A549 (cell line): Measurements from ENCODE around the gene SULT1A1. TPM values are rescaled to one million over a fixed set of nuclear protein-coding genes. Genes with fewer than 3 reads are reported as not detected.
"Not testable (repeated sequence)": the region's sequence is repeated elsewhere in the genome, so short reads cannot be mapped to it uniquely, and the experiment has no call there.

Experiments used
- ATAC-seq, 2 experiments: fragments of 200-7000 bp in 1 of 2; fragments of >200 bp in 1 of 2; cut with Nextera tagmentation in 1 of 2; cut with Tn5 transposase in 1 of 2; 3 replicates each; pipeline versions ENCODE4 v1.8.0 to v1.9.1; 2018 to 2020; ENCODE audit warnings: mild to moderate bottlenecking in 1 of 2, moderate library complexity in 1 of 2
- CTCF ChIA-PET: fragments of 300-600 bp; sonication (Branson Sonifier 250); formaldehyde crosslinking; extraction: SDS; loops from one replicate; lab custom pipeline; 2021; ENCODE audit warnings: antibody characterized with exemption, inconsistent platforms; lab: Yijun Ruan, JAX
- POLR2A ChIA-PET: fragments of 350-600 bp; formaldehyde crosslinking; extraction: SDS; loops from one replicate; lab custom pipeline; 2021; ENCODE audit warnings: antibody characterized with exemption, inconsistent platforms; lab: Yijun Ruan, JAX
- DNase-seq, 2 experiments: peaks; one replicate each; pipeline versions ENCODE4 v3.0.0 to v3.0.0-alpha.2; 2011 to 2016; ENCODE audit warnings: low read depth in 1 of 2, low spot score in 1 of 2
- FAIRE-seq: peaks from 2 replicates; lab custom pipeline; 2011; peaks lifted over from hg19 to GRCh38; lab: Jason Lieb, UNC
- H3K27ac ChIP-seq, 2 experiments: fragments of >200 bp; sonication (Bioruptor Twin); formaldehyde crosslinking; 3 replicates each; pipeline ENCODE4 v1.5.1; 2016 to 2017
- H3K4me1 ChIP-seq: fragments of >200 bp; sonication (Bioruptor Twin); formaldehyde crosslinking; 3 replicates; pipeline ENCODE4 v1.6.1; 2016
- H3K4me2 ChIP-seq: fragments of >200 bp; sonication (Bioruptor Twin); formaldehyde crosslinking; 3 replicates; pipeline ENCODE4 v1.6.1; 2016
- H3K4me3 ChIP-seq: fragments of >200 bp; sonication (Bioruptor Twin); formaldehyde crosslinking; 3 replicates; pipeline ENCODE4 v1.5.1; 2016
- H3K9me3 ChIP-seq: fragments of >200 bp; sonication (Bioruptor Twin); formaldehyde crosslinking; 3 replicates; pipeline ENCODE4 v1.6.1; 2016
- CBX2 ChIP-seq: fragments of 200-600 bp; sonication (generic); IDR thresholded peaks from 2 replicates; pipeline ENCODE4 v1.6.1; 2016; ENCODE audit warnings: low read depth, mild to moderate bottlenecking, borderline replicate concordance
- CEBPB ChIP-seq, 2 experiments: fragments of >200 bp in 1 of 2; sonication (Bioruptor Twin) in 1 of 2; formaldehyde crosslinking in 1 of 2; IDR thresholded peaks; 2 replicates each; pipeline ENCODE4 v1.6.1; 2012 to 2016
- E2F6 ChIP-seq: IDR thresholded peaks from 2 replicates; pipeline ENCODE4 v1.6.1; 2012; ENCODE audit warnings: low read depth, borderline replicate concordance
- FOSL2 ChIP-seq, 2 experiments: fragments of 450-650 bp in 1 of 2; fragments of >200 bp in 1 of 2; sonication (Bioruptor Twin) in 1 of 2; formaldehyde crosslinking; IDR thresholded peaks; 2 replicates each; pipeline versions ENCODE4 v1.5.0 to v1.6.1; 2016 to 2020; ENCODE audit warnings: mild to moderate bottlenecking in 1 of 2, moderate library complexity in 1 of 2
- FOXS1 ChIP-seq: fragments of 250-450 bp; sonication (Bioruptor Pico); IDR thresholded peaks from 2 replicates; pipeline ENCODE4 v1.5.0; 2020; ENCODE audit warnings: mild to moderate bottlenecking, moderate library complexity
- GATA3 ChIP-seq: IDR thresholded peaks from 2 replicates; pipeline ENCODE4 v1.6.1; 2012; ENCODE audit warnings: borderline replicate concordance
- KDM5A ChIP-seq: fragments of 200-600 bp; sonication (generic); IDR thresholded peaks from 2 replicates; pipeline ENCODE4 v1.6.1; 2016; ENCODE audit warnings: antibody characterized with exemption, mild to moderate bottlenecking
- MAFK ChIP-seq: fragments of 450-650 bp; IDR thresholded peaks from 2 replicates; pipeline ENCODE4 v1.6.1; 2014; ENCODE audit not compliant: partially characterized antibody
- MAZ ChIP-seq: fragments of 150-350 bp; IDR thresholded peaks from 2 replicates; pipeline ENCODE4 v1.6.1; 2014; ENCODE audit warnings: antibody characterized with exemption, low read depth, low read length, borderline replicate concordance
- NR3C1 ChIP-seq: fragments of >200 bp; sonication (Bioruptor Twin); formaldehyde crosslinking; IDR thresholded peaks from 3 replicates; pipeline ENCODE4 v1.6.1; 2017
- PBX3 ChIP-seq: IDR thresholded peaks from 2 replicates; pipeline ENCODE4 v1.6.1; 2012
- PHF8 ChIP-seq: fragments of 200-600 bp; sonication (generic); IDR thresholded peaks from 2 replicates; pipeline ENCODE4 v1.6.1; 2016; ENCODE audit warnings: low read depth, mild to moderate bottlenecking, antibody characterized with exemption, moderate library complexity, borderline replicate concordance
- SMC3 ChIP-seq: fragments of >200 bp; sonication (Bioruptor Twin); formaldehyde crosslinking; IDR thresholded peaks from 3 replicates; pipeline ENCODE4 v1.6.1; 2018; ENCODE audit warnings: inconsistent platforms
- TFCP2L1 ChIP-seq: fragments of 250-450 bp; sonication (Bioruptor Pico); IDR thresholded peaks from 2 replicates; pipeline ENCODE4 v1.5.0; 2021; ENCODE audit warnings: mild to moderate bottlenecking
- ZC3H11A ChIP-seq: fragments of 450-650 bp; IDR thresholded peaks from 2 replicates; pipeline ENCODE4 v1.6.1; 2014; ENCODE audit warnings: antibody characterized with exemption, mild to moderate bottlenecking
- ZFP36 ChIP-seq: fragments of 450-650 bp; IDR thresholded peaks from 2 replicates; pipeline ENCODE4 v1.6.1; 2014; ENCODE audit warnings: borderline replicate concordance; ENCODE audit not compliant: partially characterized antibody
- ZNF302 ChIP-seq: fragments of 250-450 bp; sonication (Bioruptor Pico); IDR thresholded peaks from 2 replicates; pipeline ENCODE4 v1.9.0; 2021; ENCODE audit warnings: inconsistent platforms, mild to moderate bottlenecking, moderate library complexity
- WGBS: methylation state at CpG from one replicate; pipeline ENCODE4 v1.1.6; 2017; ENCODE audit errors: missing lambda C conversion rate; 5-methylcytosine and 5-hydroxymethylcytosine counted together
- polyA minus RNA-seq: library from RNA; depleted of rRNA, polyadenylated mRNA; stranded (reverse); fragments of >200 nt; gene quantifications from 2 replicates; pipeline ENCODE4 v1.2.3, GENCODE V29; 2011; rRNA and poly(A)+ RNA removed
- polyA plus RNA-seq, 4 experiments: library from polyadenylated mRNA; depleted of rRNA in 3 of 4; stranded (reverse); fragments of >200 nt; fragmentation: RNase III in 1 of 4; extraction: RNeasy Plus Mini Kit Qiagen cat#74134 plus additional on column Dnase treatment in 1 of 4; gene quantifications; 2 replicates in 3 of 4; 3 replicates in 1 of 4; pipeline ENCODE4 v1.2.3, GENCODE V29; 2011 to 2017
- TF ChIP-seq, protein P1 (sequence below): fragments of >200 bp; sonication (Bioruptor Twin); formaldehyde crosslinking; IDR thresholded peaks from 2 replicates; pipeline ENCODE4 v1.6.1; 2016

SULT1A1 gene
- polyA plus RNA-seq (2011; rRNA removed): 2.5 and 3.5 TPM in 2 replicates
- 3.0 and 3.7 TPM in 2 replicates for polyA plus RNA-seq (2012; cell fraction: cytosol; rRNA removed)
- polyA plus RNA-seq (2012; cell fraction: nucleus; rRNA removed): 8.3 and 10.5 TPM in 2 replicates
- 4.0 to 5.2 TPM (median 4.8 TPM) in 3 replicates for polyA plus RNA-seq (2017; fragmentation: RNase III; extraction: RNeasy Plus Mini Kit Qiagen cat#74134 plus additional on column Dnase treatment)
- polyA minus RNA-seq: 1.9 and 3.0 TPM in 2 replicates

GRCh38 chr16:28609631-28610594 lies at the start of gene SULT1A1:
Gene SULT1A1 (minus strand): TSS chr16:28610044. CDS start chr16:28608855, 1,189 bp downstream.
- no peak within 1 kb of the TSS for H3K4me3 ChIP-seq
- no peak for FAIRE-seq

DNA sequence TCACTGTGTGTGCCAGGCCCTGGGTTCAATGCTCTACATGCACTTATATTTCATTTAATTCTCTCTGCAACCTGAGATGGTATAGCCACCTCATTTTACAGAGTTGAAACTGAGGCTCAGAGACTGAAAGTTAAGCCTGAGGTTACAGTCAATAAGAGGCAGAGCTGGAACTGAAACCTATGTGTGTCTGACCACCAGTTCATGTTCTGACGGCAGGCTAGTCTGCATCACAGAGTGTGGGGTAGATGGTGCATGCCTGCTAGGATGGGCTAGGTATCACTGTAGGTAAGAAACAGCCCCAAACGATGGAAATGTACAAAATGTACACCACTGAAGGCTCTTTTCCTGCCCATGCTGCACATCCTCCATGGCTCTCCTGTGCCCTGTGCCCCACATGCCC lies 30.1 kb upstream of the SULT1A1 start:
- CTCF ChIA-PET, DNase-seq, ATAC-seq, H3K9me3 ChIP-seq, H3K4me2 ChIP-seq, FAIRE-seq, H3K27ac ChIP-seq, H3K4me3 ChIP-seq, POLR2A ChIA-PET: not testable (repeated sequence)
- 74% methylated on average over 2 of the region's 2 CpGs for WGBS
- peaks cover 17% of the 10 kb centered on the region for H3K4me1 ChIP-seq

More at GRCh38 chr16:28609631-28610594, at the start of gene SULT1A1:
- DNase-seq (no peak), ATAC-seq (peak in 1 of 2 experiments; percentile 12; a peak in 3 of 6 replicates)
- peak within 1 kb of the TSS; percentile 49 to 71; a peak in 5 of 6 replicates for H3K27ac ChIP-seq
- no peaks in the 10 kb centered on the region for H3K9me3 ChIP-seq
- WGBS: 71% methylated on average over 10 of the region's 11 CpGs
- POLR2A ChIA-PET: no interaction called here
- TF ChIP-seq CBX2 (no peak), GATA3 (no peak), ZFP36 (no peak), E2F6 (no peak), MAZ (no peak), TFCP2L1 (CRISPR knock-in tag) (no peak), CEBPB (IDR thresholded peaks at IDR 0.05) (no peak), MAFK (no peak), ZC3H11A (no peak), NR3C1 (no peak), FOXS1 (CRISPR knock-in tag) (no peak), SMC3 (no peak), PHF8 (no peak), ZNF302 (CRISPR knock-in tag) (no peak), PBX3 (no peak), FOSL2 (IDR thresholded peaks at IDR 0.05) (no peak), FOSL2 (CRISPR knock-in tag; IDR thresholded peaks at IDR 0.05) (no peak), KDM5A (no peak)
- TF ChIP-seq, protein P1, sequence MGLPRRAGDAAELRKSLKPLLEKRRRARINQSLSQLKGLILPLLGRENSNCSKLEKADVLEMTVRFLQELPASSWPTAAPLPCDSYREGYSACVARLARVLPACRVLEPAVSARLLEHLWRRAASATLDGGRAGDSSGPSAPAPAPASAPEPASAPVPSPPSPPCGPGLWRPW: no peak
- TF ChIP-seq, all 56 proteins: peak for 0
- CTCF ChIA-PET: interaction anchor here (0.8 to 1.2 kb wide), 4 partner anchors 23 to 332 kb away, joined by 3 to 7 read pairs (median 3); no protein-coding TSS in a partner anchor
- peaks cover 13% of the 10 kb centered on the region; the same call in 2 of the 3 replicates for H3K4me1 ChIP-seq
- peak within 1 kb of the TSS; percentile 39; the same call in 1 of the 3 replicates for H3K4me2 ChIP-seq

- H3K27ac ChIP-seq: 0 out of 6 replicates have a peak overlapping the region, but pooled peaks of 1 of the 2 experiments have one; percentile 43
- POLR2A ChIA-PET, ATAC-seq, FAIRE-seq, DNase-seq, H3K9me3 ChIP-seq, H3K4me2 ChIP-seq, CTCF ChIA-PET, H3K4me3 ChIP-seq: not testable (repeated sequence)
- WGBS: 81% methylated on average over 5 of the region's 5 CpGs
- H3K4me1 ChIP-seq: peaks cover 17% of the 10 kb centered on the region
Measured at GRCh38 chr16:28638359-28638758, 28.5 kb upstream of the SULT1A1 start.

DNA sequence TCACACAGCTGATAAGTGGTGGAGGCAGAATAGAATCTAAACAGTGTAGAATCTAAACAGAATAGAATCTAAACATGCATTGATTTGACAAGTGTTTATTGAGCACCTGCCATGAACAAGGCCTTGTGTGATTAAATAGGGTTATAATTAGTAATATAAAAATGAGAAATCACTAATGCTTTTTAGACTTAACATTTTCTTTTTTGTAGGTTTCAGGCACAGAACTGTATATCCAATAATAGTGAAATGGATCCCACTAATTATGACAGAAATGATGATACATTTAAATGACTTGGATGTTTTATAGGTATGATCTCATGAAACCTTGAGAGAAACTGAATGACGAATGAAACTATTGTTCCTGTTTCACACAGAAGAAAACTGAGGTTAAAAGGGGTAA lies 27.9 kb upstream of the SULT1A1 start, which contains the start of gene NPIPB8:
Gene NPIPB8 (plus strand): TSS at position 301 of the 400 bp plus-strand sequence. CDS start 296 bp downstream, outside the sequence.
- H3K4me1 ChIP-seq: peaks cover 17% of the 10 kb centered on the region
- CTCF ChIA-PET, H3K4me2 ChIP-seq, H3K9me3 ChIP-seq, H3K4me3 ChIP-seq, POLR2A ChIA-PET, ATAC-seq, DNase-seq, FAIRE-seq: not testable (repeated sequence)
- peak within 1 kb of the TSS; percentile 28 to 46; a peak in 2 of 6 replicates for H3K27ac ChIP-seq
- WGBS: no CpG with 5 or more reads among the region's 1 CpG
